Stimulated activated CD4-positive, alpha-beta T cell treated with anti-CD3 and anti-CD28 coated beads, Interleukin-1b, Interleukin-23, amount 100 ng/mL, for 1 hour (primary cell): Measurements from ENCODE around the gene GAS7.
"Not testable (repeated sequence)": the region's sequence is repeated elsewhere in the genome, so short reads cannot be mapped to it uniquely, and the experiment has no call there.

Experiments used
- DNase-seq, 2 donors: peaks; one replicate each; pipeline ENCODE4 v3.0.0-alpha.2; 2020; ENCODE audit warnings: low read depth in 2 of 2

The GAS7 gene

DNA sequence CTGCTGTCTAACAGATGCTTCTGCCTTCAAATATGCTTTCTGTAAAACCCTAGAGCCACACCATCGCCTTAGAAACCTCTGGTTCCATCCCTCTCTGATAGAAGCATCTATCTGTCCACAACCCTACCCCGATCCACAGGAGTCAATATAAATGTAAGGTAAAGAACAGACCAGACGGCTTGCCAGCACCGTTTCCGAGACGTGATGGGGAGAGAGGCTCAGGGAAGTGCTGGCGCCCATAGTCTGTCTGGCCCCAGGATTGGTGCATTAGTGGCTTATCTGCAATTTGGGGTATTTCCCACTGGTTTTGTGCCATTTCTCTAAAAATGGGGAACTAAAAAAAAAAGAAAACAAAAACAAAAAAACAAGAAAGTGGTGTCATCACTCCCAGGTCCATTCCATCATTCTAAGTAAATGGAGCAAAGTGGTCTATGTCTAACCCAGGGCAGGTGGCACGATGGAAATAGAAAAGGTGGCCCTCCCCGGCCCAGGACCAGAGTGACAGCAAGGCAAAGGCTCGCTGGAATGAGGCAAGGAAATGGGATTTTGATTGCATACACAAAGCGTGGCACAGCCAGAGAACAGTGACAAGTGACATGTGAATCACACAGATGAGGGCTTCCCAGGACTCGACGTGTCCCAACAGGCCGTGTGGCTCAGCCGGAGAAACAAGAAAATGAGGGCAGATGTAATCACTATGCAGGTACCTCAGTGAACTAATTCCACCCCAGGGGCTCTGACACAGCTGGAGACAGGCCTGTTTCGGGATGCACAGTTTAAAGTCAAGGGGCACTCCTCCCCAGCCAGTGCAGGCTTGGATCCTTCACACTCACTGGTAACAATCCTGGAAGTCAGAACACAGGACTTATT, 125.6 kb downstream of the GAS7 start:
- no peak for DNase-seq

DNA sequence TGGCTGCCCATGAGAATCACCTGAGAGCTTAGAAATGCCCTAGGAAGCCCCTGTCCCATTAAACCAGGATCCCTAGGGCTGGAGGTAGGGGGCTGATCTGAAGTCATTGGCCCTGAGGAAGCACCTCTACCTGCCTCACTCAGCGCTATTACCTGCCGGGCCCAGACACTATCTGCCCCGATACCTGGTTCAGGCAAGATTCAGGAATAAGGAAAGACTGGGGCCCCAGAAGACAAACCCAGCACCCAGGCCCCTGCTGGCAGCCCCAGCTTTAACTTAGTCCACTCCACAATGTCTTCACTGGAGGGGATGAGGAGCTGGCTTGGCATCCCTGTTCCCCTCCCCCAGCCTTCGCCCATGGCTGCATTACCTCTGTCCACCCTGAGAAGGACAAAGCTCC, 126.3 kb downstream of the GAS7 start:
- DNase-seq = no peak

DNA sequence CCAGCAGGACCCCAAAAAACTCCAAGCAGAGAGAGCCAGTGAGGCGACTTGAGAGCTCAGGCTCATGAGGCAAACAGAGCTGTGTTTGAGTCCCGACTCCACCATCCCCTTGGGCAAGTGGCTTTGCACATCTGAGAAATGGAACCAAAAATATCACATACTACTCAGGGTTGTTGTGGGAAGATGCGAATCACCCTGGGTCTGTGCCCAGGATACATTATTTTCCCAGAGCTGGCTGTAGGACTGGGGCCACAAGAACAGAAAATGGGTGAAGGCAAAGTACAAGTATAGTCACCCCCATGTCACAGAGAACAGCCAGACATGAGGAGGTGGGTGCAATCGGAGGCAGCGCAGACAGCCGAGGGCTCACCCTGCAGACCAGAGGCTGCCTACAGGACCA, 127.3 kb downstream of the GAS7 start:
- no peak for DNase-seq

DNA sequence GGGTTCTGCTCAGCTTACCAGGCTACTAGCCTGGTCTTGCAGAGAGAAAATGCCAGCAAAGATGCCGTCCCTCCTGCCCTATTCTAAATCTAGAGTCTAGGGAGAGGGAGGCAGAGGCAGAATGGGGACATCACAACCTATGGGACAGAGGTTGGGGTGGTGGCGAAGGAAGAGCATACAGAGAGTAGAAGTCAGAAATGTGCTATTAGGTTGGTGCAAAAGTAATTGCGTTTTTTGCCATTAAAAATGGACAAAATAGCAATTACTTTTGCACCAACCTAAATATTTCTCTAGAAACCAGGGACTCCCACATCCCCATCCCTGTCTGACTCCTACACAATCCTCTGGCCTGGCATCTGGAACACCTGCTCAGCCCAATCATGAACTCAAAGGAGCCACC, 127.7 kb downstream of the GAS7 start:
- DNase-seq = no peak

DNA sequence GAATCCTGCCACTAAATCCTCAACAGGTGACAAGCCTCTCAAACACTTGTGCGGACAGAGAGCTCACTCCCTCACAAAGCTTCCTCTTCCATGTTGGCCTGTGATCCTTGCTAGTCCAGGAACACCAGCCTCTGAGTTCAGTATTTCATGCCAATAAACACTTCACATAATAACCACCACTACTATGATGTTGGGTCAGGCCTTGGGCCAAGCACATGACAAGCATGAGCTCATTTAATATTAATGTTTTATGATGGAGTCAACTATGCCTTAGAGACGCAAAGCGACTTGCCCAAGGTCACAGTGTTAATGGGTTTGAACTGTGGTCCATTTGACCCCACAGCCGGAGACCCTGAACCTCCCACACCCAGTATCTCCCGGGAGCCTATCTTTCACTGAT, 129.1 kb downstream of the GAS7 start:
- DNase-seq = no peak

DNA sequence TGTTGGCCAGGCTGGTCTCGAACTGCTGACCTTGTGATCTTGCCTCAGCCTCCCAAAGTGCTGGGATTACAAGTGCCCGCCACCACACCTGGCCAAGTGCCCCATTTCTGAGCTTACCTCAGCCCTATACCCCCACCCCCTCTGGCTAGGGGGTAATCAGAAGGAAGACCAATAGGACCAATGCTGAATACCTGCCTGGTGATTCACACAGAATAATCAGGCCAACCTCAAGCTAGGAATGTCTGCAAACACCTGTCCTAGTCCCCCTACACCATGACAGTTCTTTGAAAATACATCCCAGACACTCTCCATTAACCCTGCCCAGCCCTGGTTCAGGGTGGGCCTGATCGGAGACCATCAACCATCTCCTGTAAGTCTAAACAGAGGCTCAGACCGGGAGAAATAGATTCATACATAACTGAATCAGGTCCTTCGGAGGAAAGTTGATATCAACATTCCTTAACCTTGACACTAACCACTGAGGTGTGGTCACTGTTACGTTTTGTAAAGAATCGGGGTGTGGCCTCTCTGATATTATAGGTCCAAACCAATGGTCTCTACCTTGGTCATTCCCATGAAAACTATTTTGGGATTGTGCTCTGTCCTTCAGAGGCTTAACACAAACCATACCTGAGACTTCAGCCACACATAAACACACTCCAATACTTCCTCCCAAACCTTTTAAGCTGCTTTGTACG, 130.8 kb downstream of the GAS7 start:
- DNase-seq = no peak

DNA sequence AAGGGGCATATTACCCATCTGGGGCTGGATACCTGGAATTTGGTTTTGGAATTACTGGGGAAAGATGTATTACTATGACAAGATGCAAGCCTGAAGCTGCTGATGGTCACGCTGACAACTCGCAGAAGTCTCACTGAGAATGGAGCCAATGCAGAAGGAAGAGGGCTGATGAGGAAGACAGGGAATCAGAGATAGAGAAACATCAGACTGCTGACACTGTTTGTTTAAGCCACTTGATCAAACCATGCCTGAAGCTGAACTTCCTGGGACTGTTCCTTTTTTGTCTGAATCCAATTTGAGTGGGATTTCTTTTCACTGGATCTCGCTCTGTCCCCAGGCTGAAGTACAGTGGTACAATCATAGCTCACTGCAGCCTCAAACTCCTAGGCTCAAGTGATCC, 133.9 kb downstream of the GAS7 start:
- DNase-seq = no peak

DNA sequence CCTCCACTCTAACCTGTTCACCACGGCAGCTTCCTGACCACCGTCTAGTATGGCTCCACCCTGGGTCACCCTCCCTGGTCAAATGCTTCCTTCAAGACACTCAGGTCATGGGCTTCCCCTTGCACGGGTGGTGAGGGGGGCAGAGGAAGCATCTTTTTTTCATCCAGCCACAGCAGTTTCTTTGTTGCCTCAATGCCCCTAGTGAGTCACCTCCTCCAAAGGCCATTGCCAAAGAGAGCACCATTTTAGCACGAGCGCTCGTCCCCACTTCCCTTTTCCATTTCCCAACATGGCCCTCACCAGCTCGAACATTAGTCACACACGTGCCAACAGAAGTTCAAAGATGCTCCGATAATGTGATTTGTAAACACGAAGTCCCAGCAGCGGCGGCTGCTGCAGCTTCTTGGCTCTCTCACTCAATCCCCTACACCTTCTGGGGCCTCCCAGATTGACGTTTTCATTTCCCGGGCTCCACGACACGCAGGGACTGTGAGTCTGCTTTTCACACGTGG, 134.6 kb downstream of the GAS7 start:
- no peak for DNase-seq

DNA sequence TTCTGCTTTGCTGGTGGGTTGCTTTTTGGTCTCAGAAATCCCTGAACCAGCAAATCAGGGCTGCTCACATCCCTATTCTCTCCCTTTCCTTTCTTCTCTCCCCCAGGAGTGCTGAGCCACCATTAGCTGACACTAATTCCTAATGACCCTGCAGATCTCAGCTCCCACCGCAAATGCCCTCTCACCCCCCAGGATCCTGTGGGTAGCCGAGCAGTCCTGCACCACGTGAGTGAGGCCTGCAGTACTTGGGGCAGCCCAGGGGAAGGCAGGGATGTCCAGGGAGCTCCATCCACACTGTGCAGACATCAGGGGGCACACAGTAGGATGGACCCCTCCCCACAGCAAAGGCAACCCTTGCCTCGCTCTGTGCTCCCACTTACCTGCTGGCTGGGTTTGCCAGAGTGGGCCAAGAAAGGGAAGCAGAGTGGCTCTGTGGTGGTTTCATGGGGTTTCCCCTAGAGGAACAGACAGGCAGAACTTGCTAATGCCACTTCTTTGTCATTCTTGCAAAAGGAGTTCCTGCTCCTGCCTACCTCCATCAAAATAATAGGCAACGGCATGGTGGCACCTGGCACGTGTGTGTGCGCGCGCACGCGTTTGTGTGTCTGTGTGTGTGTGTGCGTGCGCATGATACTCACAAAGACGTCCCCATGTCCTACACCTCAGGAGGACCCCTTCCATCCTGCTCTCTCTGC, 135.6 kb downstream of the GAS7 start:
- no peak for DNase-seq

DNA sequence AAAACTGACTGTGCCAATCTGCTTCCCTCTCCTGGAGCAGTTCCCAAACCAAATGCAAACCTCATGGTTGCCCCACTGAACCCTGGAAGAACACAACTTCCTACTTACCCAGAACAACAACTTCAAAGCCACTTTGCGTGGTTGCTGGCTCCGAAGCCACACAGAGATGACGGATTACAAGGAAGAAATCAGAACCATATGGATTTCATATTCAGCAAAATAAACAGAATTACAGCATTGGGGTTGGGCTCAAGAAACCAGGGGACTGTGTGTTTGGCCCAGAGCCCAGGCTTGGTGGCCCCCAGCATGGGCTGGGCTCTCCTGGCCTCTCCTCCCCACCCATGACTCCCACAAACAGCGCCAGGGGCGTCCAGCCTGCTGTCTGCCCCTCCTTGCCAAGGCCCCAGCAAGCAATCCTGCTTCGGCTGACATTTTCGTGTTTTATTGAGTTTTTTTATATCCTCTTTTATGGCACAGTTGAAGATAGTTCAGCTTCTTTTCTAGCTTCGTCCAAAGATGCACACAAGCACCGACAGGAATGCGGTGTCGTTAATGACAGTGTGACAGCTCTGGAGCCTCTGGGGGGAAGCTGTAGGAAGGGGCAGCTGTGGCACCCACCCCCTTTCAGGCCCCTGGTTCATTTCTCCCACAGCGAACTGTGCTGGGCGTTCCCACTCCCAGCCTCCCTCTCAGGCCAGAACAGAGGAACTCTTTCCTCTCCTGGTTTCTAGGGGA, 137.1 kb downstream of the GAS7 start:
- no peak for DNase-seq

DNA sequence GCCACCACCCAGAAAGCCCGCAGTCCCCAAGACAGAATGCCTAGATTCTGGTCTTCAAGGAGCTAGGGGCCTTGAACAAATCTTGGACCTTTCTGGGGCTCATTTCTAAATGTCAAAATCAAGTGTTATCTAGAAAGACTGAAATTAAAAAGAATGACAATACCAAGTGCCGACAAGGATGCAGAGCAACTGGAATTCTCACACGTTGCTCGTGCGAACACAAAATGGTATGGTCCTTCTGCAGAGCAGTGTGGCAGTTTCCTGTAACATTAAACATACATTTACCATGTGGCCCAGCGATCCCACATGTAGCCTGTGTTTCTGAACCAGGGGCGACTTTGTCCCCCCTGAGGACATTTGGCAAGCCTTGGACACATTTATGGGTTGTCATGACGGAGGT, 137.9 kb downstream of the GAS7 start:
- DNase-seq = no peak

DNA sequence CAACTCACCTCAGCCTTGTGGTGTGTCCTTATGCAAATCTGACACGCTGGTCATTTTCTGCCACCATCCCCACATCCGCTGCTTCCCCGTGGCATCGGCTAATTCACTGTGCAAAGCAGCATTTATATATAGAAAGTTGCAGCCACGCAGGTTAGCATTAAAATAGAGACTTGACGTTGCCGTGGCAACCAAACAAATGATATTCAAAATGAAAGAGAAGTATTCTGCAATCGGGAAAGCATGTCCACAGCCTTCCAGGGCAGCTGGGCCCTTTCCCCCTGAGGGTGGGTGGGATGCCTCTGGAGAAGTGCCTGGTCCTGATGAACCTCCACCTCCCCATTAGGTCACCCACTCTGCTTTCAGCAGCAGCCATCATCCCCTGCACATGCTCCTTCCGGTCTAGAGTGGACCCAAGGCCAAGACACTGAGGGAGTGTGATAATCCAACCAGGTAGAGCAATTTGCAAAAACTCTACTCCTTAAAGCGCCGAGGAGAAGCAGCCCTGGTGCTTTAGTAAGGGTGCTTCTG, 138.7 kb downstream of the GAS7 start:
- DNase-seq = no peak

DNA sequence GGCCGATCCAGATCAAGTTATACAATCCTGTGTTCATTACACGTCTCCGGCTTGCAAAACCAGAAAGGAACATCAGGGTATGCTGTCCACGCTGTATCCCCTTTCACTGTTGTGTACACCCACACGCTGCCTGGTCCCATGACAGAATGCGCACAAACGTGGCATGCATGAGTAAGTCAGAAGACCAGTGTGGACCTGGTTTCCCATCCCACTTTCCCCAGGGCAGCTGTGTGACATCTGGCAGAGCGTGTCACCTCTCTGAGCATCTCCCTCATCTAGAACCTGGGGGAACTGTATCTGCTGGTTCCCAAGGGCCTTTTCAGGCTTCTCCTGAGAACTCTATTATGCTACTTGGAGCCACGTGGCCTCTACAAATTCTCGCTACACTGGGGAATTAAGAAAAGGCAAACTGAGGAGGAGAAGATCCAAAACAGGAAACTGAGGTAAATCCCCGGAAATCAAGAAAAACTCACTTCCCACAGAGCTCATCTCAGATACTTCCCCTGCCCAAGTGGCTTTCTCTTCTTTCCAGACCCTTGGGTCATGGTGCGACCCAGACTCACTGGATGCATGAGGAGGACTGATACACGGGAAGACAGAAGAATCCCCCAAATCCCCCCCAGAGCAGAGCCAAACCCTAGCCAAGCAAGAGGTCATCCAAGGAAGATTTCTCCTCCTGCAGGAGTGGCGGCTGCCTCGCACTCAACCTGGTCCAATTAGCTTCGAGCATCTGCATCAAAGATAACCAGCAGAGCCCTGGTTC, 139.3 kb downstream of the GAS7 start:
- DNase-seq = no peak

DNA sequence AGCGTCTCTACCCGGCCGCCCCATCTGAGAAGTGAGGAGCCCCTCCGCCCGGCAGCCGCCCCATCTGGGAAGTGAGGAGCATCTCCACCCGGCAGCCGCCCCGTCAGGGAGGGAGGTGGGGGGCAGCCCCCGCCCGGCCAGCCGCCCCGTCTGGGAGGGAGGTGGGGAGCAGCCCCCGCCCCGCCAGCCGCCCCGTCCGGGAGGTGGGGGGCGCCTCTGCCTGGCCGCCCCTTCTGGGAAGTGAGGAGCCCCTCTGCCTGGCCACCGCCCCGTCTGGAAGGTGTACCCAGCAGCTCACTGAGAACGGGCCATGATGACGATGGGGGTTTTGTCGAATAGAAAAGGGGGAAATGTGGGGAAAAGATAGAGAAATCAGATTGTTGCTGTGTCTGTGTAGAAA, 140.9 kb downstream of the GAS7 start:
- not testable (repeated sequence) for DNase-seq

DNA sequence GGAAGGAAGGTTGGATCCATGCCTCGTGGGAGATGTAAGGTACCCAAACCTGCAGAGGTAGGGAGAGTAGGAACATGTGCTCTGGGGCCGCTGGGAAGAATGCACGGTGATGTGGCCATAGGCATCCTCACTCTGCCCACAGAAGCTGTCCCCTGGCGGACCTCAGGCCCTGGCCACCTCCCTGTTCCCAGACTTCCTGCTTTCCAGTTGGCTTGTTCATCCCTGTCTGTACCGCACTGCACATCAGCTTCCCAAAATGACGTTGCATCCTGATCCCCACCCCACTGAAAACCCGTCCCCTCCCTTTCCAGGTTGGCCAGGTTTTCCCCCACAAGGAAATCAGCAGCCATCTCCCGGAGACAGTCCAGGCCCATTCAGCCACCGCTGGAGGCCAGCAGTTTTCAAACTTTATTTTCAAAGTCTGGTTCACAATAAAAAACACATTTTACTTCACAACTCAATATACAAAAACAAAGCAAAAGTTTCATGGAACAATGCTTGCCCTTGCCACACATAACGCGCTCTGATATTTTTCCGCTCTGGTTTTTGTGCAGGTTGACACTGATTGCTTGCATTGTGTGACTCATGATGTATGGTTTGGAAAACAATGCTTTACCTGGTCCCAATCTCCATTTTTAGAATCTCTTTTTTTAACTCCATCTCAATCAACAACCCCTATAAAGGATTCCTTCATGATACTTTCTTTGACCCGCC, 143.0 kb downstream of the GAS7 start:
- DNase-seq = no peak

DNA sequence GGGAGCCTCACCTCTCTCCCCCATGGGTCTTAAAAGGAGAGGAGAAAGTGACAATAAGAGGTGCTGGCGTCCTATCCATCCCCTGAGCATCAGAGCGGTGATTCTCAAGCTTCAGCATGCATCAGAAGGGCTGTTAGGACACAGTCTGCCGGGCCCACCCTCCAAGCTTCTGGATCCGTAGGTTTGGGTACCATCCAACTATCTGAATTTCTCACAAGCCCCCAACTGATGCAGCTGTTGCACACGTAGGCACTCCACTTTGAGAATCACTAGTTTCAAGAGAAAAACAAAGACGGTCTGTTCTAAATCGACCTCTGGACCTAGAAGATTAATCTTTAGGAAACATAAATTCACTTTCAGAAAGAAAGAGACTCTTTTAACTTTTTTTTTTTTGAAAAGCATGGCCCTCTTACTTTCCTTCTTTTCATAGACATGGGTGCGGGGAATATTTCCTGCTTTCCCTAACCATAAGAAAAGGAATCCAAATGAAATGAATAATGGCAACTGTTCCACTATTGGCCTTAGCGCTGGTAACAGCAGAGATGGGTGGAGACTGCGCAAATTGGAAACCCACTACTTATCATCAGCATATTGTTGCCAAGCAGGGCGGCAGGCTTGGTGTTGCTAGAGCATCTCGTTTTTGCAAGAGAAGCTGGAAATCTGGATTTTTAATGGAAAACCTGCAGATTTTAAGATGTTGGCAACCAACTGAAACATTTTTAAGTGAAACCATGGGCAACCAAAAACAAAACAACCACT, 144.4 kb downstream of the GAS7 start:
- no peak for DNase-seq

DNA sequence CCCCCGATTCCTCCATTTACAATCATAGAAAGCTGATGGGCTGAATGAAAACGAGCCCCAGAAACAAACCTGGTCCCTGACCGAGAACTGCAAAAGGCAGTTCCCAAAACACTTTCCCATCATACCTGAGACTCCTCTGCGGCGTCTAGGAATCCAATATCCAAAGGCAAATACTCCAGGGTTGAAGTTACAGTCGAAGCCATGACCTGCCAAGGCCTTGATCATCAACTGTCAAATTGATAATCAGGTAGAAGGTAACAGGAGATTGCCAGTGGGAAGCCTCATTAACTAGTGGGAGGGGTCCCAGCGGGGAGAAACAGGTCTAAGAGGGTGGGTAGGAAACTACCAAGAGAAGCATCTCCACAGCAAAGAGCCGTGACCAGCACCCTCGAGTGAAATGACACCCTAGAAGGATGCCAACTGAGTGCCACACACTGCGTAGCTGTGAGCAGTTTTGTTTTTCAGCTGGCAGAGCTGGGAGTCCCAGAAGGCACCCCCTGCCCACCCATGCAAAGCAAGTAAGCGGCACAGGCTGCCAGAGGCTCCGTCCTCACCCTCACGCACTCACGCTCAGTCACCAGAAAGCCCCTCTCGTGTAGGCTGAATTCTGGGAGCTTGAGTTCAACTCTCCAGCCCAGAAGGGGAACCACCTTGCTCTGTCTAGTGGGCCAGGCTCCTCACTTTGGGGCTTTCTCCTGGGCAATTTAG, 146.1 kb downstream of the GAS7 start:
- no peak for DNase-seq

DNA sequence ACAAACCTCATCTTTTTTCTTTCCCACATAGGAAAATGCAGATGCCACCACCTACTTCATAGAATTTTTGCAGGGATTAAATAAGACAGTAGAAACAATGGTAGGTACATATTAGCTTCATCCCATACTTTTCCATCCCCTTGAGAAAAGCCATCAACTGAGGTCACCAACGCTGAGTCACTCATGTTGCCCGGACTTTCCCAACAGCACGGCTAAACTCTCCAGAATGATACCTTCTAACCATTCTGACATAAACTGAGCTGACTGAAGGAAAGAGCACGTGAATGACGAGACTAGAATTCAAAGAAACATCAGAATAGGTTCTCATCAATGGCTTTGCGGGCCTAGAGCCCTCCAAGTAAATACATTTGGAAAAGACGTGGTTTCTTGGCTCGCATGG, 147.3 kb downstream of the GAS7 start:
- DNase-seq = no peak

DNA sequence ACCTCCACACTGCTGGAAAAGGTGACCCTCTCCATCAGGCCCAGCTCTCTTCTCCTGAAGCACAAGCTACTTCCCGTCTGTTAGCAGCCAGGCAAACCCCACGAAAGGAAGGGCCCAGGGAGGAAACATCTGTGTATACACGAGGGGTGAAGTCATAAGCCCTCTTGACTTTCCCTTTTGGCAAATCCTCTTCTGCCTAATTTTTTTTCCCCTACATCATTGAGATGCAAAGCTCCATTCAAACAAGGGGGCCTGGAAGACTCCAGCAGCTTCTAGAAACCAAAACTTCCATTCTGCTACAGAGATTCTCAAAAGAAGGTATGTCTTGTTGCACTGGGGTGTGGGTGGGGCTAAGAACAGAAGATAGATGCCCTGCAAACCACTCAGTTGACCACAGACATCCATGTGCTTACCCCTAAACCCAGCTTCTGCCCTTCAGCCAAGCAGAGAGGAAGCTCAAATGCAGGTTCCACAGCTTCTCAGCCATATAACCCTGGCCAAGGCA, 147.8 kb downstream of the GAS7 start:
- DNase-seq = no peak
